Colonic mucosa (tissue), 4 donors: ENCODE data around the gene RETN. TPM values are rescaled to one million over a fixed set of nuclear protein-coding genes. Genes with fewer than 3 reads are reported as not detected.

ENCODE experiments used
- DNase-seq: peaks from one replicate; pipeline ENCODE4 v3.0.0-alpha.2; 2020
- H3K27ac ChIP-seq: fragments of 200-600 bp; one replicate; pipeline ENCODE4 v1.8.0; 2021
- H3K27me3 ChIP-seq: fragments of 200-600 bp; one replicate; pipeline ENCODE4 v1.8.0; 2021
- H3K36me3 ChIP-seq: fragments of 200-600 bp; one replicate; pipeline ENCODE4 v1.8.0; 2021
- H3K4me1 ChIP-seq: fragments of 200-600 bp; one replicate; pipeline ENCODE4 v1.8.0; 2021; ENCODE audit warnings: mild to moderate bottlenecking
- H3K4me3 ChIP-seq: fragments of 200-600 bp; one replicate; pipeline ENCODE4 v1.8.0; 2021
- H3K9ac ChIP-seq, 2 donors: one replicate each; pipeline ENCODE4 v1.7.0; 2013; ENCODE audit warnings: control low read depth in 2 of 2, low read depth in 2 of 2, low read length in 2 of 2
- H3K9me3 ChIP-seq: fragments of 200-600 bp; one replicate; pipeline ENCODE4 v1.8.0; 2021
- CTCF ChIP-seq: fragments of 200-600 bp; IDR thresholded peaks from one replicate; pipeline ENCODE4 v1.8.0; 2022; ENCODE audit warnings: antibody characterized with exemption, mild to moderate bottlenecking
- intact Hi-C: fragments of 100-400 bp; cut with DNase I; formaldehyde crosslinking; loops from one replicate; pipeline ENCODE4 v1.14.1; 2022
- total RNA-seq, 2 donors: library from RNA; stranded (reverse); fragmentation: NEBNext Ultra II Directional in 1 of 2; extraction: Animal tissue kit (Norgen Biotek cat#: 25700) in 1 of 2; gene quantifications; one replicate each; pipeline ENCODE4 v1.2.1, GENCODE V29; 2021
- donor health status: healthy.
- donor health status: DM: no; HTN: no; CAD: no.
- donor health status: DM: no; HTN: no; CAD: no.

The RETN gene
- total RNA-seq, 2 donors from 2014 or later: not detected

DNA sequence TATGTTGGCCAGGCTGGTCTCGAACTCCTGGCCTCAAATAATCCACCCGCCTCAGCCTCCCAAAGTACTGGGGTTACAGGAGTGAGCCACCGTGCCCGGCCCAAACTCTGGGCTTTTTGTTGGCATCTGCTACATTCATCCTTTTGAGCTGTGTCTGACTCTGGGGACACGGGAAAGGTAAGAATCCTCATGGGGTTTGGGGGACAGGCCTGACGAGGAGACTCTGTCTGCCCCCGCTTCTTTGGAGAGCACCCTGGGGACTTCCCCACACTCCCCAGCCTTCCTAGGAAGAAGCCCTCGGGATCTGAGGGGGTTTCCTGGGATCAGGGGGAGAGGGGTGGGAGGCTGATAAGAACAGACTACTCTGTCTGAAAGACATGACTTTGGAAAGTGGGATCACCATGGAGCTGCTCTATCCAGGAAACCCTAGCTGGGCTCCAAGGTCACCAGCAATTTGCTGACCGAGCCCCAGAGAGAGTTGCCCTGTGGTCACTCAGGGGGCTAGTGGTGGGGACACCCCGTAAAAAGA lies 41.1 kb downstream of the RETN start:
- intact Hi-C loops: no loop called here
- Histone ChIP-seq H3K27ac (no peak overlapping the region), H3K4me3 (no peak overlapping the region), H3K9ac (no peak overlapping the region), H3K36me3 (no peaks in the 10 kb centered on the region), H3K9me3 (no peaks in the 10 kb centered on the region), H3K4me1 (no peaks in the 10 kb centered on the region), H3K27me3 (no peaks in the 10 kb centered on the region)
- no peak for DNase-seq
- TF ChIP-seq CTCF: no peak

- Histone ChIP-seq H3K4me3 (no peak overlapping the region), H3K27ac (no peak overlapping the region), H3K27me3 (no peaks in the 10 kb centered on the region), H3K9me3 (no peaks in the 10 kb centered on the region), H3K4me1 (no peaks in the 10 kb centered on the region), H3K36me3 (no peaks in the 10 kb centered on the region), H3K9ac (no peak overlapping the region)
- DNase-seq: no peak
- intact Hi-C loops: no loop called here
- TF ChIP-seq CTCF: no peak
Observed at GRCh38 chr19:7710616-7711015, 41.8 kb downstream of the RETN start.

DNA sequence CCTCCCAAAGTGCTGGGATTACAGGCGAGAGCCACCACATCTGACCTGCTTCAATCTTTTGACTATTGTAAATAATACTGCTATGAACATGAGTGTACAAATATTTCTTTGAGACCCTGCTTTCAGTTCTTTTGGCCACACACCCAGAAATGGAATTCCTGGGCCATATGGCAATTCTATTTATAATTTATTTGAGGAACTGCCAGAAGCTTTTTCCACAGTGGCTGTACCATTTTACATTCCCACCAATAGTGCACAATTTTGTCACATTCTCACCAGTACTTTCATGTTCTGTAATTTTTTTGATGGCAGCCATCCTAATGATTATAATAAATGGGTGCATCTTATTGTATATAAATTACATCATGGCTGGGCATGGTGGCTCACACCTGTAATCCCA lies 46.8 kb downstream of the RETN start:
- no peak for DNase-seq
- intact Hi-C loops: no loop called here

GRCh38 chr19:7716762-7717161 lies 47.9 kb downstream of the RETN start:
- no peak overlapping the region for H3K9ac ChIP-seq
- H3K27me3 ChIP-seq: no peaks in the 10 kb centered on the region
- H3K9me3 ChIP-seq: no peaks in the 10 kb centered on the region
- no peak overlapping the region for H3K4me3 ChIP-seq
- intact Hi-C loops: no loop called here
- H3K4me1 ChIP-seq: no peaks in the 10 kb centered on the region
- no peak for DNase-seq
- no peak overlapping the region for H3K27ac ChIP-seq
- H3K36me3 ChIP-seq: no peaks in the 10 kb centered on the region
- no peak for TF ChIP-seq CTCF

More for the DNA sequence above, 46.8 kb downstream of the RETN start:
- no peaks in the 10 kb centered on the region for H3K27me3 ChIP-seq
- no peak overlapping the region for H3K4me3 ChIP-seq
- H3K36me3 ChIP-seq: no peaks in the 10 kb centered on the region
- H3K9ac ChIP-seq: no peak overlapping the region
- TF ChIP-seq CTCF: no peak
- H3K4me1 ChIP-seq: no peaks in the 10 kb centered on the region
- no peaks in the 10 kb centered on the region for H3K9me3 ChIP-seq
- no peak overlapping the region for H3K27ac ChIP-seq

GRCh38 chr19:7718668-7719067 lies 49.8 kb downstream of the RETN start:
- DNase-seq: no peak

More at GRCh38 chr19:7718668-7719067, 49.8 kb downstream of the RETN start:
- H3K4me1 ChIP-seq: no peaks in the 10 kb centered on the region
- no peak overlapping the region for H3K9ac ChIP-seq
- intact Hi-C loops: no loop called here
- H3K36me3 ChIP-seq: no peaks in the 10 kb centered on the region
- no peak overlapping the region for H3K4me3 ChIP-seq
- H3K27ac ChIP-seq: no peak overlapping the region
- no peak for TF ChIP-seq CTCF
- H3K27me3 ChIP-seq: no peaks in the 10 kb centered on the region
- H3K9me3 ChIP-seq: no peaks in the 10 kb centered on the region

Other genes with a start within 250 kb of the RETN start
- gene PEX11G, start 180.0 kb upstream of the RETN start, total RNA-seq: 1 to 10 TPM; 5.7 to 6.6 TPM
- gene ZNF358, start 152.9 kb upstream of the RETN start, total RNA-seq: 10 to 100 TPM; 20.2 to 44.1 TPM
- gene MCOLN1, start 146.4 kb upstream of the RETN start, total RNA-seq: 10 to 100 TPM; 17.8 to 26.5 TPM
- gene PNPLA6, start 133.3 kb upstream of the RETN start, total RNA-seq: 100 to 1,000 TPM in 1 of 2 donors, 10 to 100 TPM in 1; 93.0 to 131 TPM
- gene CAMSAP3, start 73.2 kb upstream of the RETN start, total RNA-seq: 10 to 100 TPM; 41.1 to 55.4 TPM
- gene XAB2, start 39.5 kb upstream of the RETN start, total RNA-seq: 10 to 100 TPM; 28.3 to 48.1 TPM
- gene PET100, start 39.3 kb upstream of the RETN start, total RNA-seq: 100 to 1,000 TPM; 118 to 141 TPM
- gene PCP2, start 35.3 kb upstream of the RETN start, total RNA-seq: under 1 TPM in 1 of 2 donors, not detected in 1; 0.32 TPM
- gene STXBP2, start 31.9 kb upstream of the RETN start, total RNA-seq: 100 to 1,000 TPM; 166 to 212 TPM
- under 1 TPM in 1 of 2 donors, not detected in 1; 0.20 TPM for gene MCEMP1, start 8.0 kb downstream of the RETN start, total RNA-seq
- gene TRAPPC5, start 11.8 kb downstream of the RETN start, total RNA-seq: 100 to 1,000 TPM; 107 to 139 TPM
- gene FCER2, start 33.1 kb downstream of the RETN start, total RNA-seq: 1 to 10 TPM in 1 of 2 donors, under 1 TPM in 1; 0.35 to 1.3 TPM
- gene CLEC4G, start 63.1 kb downstream of the RETN start, total RNA-seq: under 1 TPM; 0.17 to 0.53 TPM
- gene CD209, start 78.5 kb downstream of the RETN start, total RNA-seq: 10 to 100 TPM in 1 of 2 donors, 1 to 10 TPM in 1; 4.0 to 12.1 TPM
- not detected for gene CLEC4M, start 94.2 kb downstream of the RETN start, total RNA-seq
- gene EVI5L, start 161.2 kb downstream of the RETN start, total RNA-seq: 10 to 100 TPM; 10.6 to 12.0 TPM
- gene PRR36, start 205.3 kb downstream of the RETN start, total RNA-seq: under 1 TPM; 0.22 to 0.37 TPM
- gene LRRC8E, start 219.5 kb downstream of the RETN start, total RNA-seq: 1 to 10 TPM; 2.9 to 4.0 TPM
- 10 to 100 TPM; 26.3 to 38.3 TPM for gene MAP2K7, start 234.8 kb downstream of the RETN start, total RNA-seq
- not detected for gene TGFBR3L, start 245.8 kb downstream of the RETN start, total RNA-seq